ENCODE data around the gene SELP. TPM values are rescaled to one million over a fixed set of nuclear protein-coding genes. Genes with fewer than 3 reads are reported as not detected.

The SELP gene
- polyA plus RNA-seq, 12 donors = 0.57 to 3.6 (median 1.3) TPM; not detected in 2

- no peak for DNase-seq
Observed at GRCh38 chr1:169623132-169623926, 6.6 kb downstream of the SELP start.

- no peak for DNase-seq
Observed at GRCh38 chr1:169620565-169620964, 9.4 kb downstream of the SELP start.

GRCh38 chr1:169618367-169618766 lies 11.6 kb downstream of the SELP start:
- DNase-seq = no peak

GRCh38 chr1:169615803-169616202 lies 14.1 kb downstream of the SELP start:
- no peak for DNase-seq

GRCh38 chr1:169610858-169611257 lies 19.1 kb downstream of the SELP start:
- no peak for DNase-seq

- DNase-seq = no peak
Observed at GRCh38 chr1:169610108-169610507, 19.8 kb downstream of the SELP start.

GRCh38 chr1:169608226-169608625 lies 21.7 kb downstream of the SELP start:
- DNase-seq = no peak

- DNase-seq = no peak
Observed at GRCh38 chr1:169604781-169605560, 25.0 kb downstream of the SELP start.

- peak; percentile 11 for DNase-seq
Observed at GRCh38 chr1:169601096-169601881, 28.6 kb downstream of the SELP start.

- DNase-seq = no peak
Observed at GRCh38 chr1:169595764-169596711, 33.9 kb downstream of the SELP start.

GRCh38 chr1:169594391-169594790 lies 35.5 kb downstream of the SELP start:
- DNase-seq = no peak

- no peak for DNase-seq
Observed at GRCh38 chr1:169590932-169591331, 39.0 kb downstream of the SELP start.

- no peak for DNase-seq
Observed at GRCh38 chr1:169588785-169589485, 41.0 kb downstream of the SELP start.

GRCh38 chr1:169588112-169588511 lies 41.8 kb downstream of the SELP start:
- DNase-seq = no peak

GRCh38 chr1:169586395-169587255 lies 43.3 kb downstream of the SELP start, which contains the start of gene F5:
TSS of gene F5 (minus strand) at chr1:169586481. CDS start at chr1:169586386, 95 bp downstream.
- no peak for DNase-seq

GRCh38 chr1:169586067-169586394 lies 43.9 kb downstream of the SELP start:
- DNase-seq = no peak

GRCh38 chr1:169585181-169585580 lies 44.7 kb downstream of the SELP start:
- DNase-seq = no peak

- no peak for DNase-seq
Observed at GRCh38 chr1:169584483-169585144, 45.3 kb downstream of the SELP start.

Measured in muscle of arm (tissue), 12 donors.